Activated T-helper 1 cell treated with Interleukin-2 at 50 U/mL for 16 hours (primary cell): ENCODE measurements around the gene GNG12.

Source experiments
- DNase-seq: peaks from one replicate; pipeline ENCODE4 v3.0.0-alpha.2; 2020; ENCODE audit warnings: low read depth

GNG12 gene

GRCh38 chr1:67700692-67701410, 132.4 kb downstream of the GNG12 start:
- DNase-seq, result no peak

DNA sequence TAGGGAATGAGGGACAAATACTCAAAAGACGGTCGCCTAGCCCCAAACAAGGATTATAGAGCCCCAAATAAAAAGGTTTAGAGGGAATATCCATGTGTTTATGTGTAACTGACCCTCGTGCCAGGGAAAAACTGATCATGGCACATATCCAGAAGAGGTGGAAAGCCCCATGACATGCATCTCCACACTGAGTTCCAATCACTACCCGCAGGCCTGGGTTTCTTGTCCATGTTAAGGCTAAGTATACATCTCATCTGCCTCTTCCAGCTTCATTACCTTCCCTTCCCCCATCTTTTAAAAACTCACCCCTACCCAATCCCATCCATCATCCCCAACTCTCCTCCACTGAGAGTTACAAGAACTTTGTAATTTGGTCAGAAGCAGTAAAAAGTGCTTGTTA, 133.0 kb downstream of the GNG12 start:
- no peak for DNase-seq

DNA sequence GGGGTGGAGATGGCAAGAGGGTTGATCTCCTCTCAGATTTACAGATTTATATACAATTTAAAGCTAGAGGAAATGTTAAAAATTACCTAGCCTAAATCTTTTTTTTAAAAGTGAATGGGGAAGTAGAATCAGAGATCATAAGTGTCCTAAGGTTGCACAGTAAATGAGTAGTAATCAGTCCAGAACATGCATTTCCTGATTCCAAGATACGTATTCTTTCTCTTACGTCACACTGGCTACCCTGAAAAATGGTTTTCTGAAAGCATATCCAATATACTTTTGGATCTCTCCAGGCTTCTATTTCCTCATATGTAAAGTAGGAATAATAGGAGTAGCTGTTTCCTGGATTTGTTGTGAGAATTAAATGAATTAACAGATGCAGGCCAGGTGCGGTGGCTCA, 136.6 kb downstream of the GNG12 start:
- no peak for DNase-seq

- no peak for DNase-seq
These were observed 137.3 kb downstream of the GNG12 start for GRCh38 chr1:67695963-67696362.

DNA sequence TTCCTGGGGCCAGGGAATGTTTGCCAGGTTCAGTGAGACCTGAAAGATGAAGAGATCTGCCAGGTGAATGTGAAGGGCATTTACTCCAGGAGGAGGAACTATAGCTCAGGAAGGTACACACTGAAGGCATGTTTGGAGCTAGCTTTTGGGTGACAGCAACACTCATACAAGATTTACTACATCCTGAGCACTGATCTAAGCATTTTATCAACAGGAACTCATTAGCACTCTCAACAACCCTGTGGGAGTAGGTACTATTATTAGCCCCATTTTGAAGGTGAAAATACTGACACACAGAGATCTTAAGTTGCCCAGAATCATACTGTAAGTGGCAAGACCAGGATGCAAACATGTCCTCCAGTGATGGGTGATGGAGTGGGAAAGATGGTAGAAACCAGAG, 141.6 kb downstream of the GNG12 start:
- DNase-seq, result no peak

- no peak for DNase-seq
These were observed 142.9 kb downstream of the GNG12 start for GRCh38 chr1:67690411-67690810.

- no peak for DNase-seq
These were observed 143.3 kb downstream of the GNG12 start for GRCh38 chr1:67690018-67690363.

DNA sequence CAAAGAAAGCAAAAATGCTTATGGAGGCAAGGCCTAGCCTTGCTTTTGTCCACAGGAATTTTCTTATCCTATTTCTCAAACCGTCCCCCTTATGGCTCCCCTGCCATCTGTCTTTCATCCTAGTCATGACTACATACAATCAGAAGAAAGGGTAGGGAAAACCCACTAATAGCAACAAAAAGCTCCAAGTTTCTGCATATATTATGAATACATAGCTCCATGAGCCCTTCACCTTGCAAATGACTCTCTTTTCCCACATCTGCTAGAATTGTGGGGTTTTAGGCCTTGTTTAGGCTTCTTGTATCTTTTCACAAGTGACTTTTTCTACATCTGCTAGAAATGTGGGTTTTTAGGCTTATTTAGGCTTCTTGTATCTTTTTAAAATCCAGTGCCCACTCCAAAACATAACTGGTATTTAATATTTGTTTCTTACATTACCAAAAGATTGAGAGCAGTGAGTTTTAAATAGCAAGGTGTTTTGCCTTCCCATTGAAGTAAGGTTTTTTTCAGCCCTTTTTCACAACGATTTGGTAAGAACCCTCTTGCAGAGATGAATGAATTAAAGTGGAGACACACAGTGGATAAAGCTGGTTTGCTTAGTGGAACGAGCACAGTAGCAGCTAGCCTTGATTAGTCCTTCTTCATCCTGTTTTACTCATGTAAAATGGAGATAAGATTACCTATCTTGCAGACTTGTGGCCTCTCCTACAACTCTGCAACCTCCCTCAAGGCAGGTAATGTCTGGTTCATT, 143.8 kb downstream of the GNG12 start:
- no peak for DNase-seq

DNA sequence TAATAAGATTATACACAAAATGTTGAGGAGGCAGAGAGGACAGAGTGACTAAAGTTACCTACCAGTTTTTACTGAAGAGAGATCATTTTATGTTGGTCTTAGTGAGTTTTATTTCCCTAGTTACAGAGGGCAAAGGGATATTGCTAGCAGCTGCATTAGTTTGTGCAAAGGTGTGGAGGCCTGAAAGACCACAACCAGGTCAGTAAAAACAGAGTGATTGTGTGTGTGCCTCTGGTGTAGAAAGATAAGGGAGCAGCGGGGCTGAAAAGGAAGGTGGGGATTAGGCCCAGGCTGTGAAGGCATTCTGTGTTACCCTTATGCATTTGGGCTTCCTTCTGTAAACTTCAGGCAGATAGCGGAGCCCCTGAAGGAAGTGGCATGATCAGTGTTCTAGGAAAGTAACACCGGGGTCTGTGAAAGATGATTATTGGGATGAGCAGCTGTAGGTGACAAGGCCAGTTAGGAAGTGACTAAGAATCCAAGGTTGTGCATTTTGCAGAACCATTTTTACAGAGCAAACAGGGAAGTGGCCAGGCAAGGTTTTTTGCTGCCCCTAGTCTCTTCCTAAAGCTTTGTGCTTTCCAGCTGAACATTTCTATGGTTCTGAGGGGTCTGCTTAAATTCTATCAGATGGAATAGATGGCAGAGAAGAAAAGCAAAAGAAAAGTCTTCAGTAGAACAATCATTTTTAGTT, 144.6 kb downstream of the GNG12 start:
- no peak for DNase-seq

GRCh38 chr1:67687649-67688048, 145.6 kb downstream of the GNG12 start:
- DNase-seq, result no peak

GRCh38 chr1:67687198-67687545, 146.1 kb downstream of the GNG12 start:
- no peak for DNase-seq

GRCh38 chr1:67686267-67687197, 146.7 kb downstream of the GNG12 start:
- peak; percentile 31 for DNase-seq

DNA sequence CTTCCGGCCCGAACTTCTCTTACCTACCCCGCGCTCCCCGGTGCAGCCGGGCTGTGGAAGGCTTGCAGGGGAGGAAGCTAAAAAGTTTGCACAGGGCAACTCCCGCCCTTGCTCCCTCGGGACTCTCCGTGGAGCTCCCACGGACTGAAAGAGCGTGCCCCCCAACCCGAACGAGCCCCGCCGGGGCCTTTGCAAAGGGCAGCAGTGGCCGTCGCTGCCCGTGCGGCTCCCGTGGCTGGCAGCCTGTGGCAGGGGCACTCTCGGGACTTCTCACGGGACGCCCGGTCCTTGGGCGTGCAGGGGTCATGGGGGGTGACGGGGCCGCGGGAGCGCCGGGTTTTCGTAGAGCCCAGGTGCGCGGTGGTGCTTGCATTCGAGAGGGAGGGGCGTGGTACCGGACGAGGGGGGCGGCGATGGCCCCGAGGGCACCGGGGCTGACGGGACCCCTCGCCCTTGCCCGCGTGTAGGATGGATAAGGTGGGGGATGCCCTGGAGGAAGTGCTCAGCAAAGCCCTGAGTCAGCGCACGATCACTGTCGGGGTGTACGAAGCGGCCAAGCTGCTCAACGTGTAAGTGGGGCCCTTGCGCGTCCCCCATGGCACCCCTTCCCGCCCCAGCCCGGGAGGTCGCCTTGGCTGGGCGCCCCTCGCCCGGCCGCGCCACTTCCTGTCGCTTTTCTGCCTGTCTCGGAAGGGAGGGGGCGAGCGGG, 147.6 kb downstream of the GNG12 start:
- peak; percentile 49 for DNase-seq

GRCh38 chr1:67685067-67685557, 148.2 kb downstream of the GNG12 start, which contains the start of gene GADD45A:
TSS of gene GADD45A (plus strand) at chr1:67685201. CDS start at chr1:67685495, 294 bp downstream.
- DNase-seq, result peak; percentile 89

DNA sequence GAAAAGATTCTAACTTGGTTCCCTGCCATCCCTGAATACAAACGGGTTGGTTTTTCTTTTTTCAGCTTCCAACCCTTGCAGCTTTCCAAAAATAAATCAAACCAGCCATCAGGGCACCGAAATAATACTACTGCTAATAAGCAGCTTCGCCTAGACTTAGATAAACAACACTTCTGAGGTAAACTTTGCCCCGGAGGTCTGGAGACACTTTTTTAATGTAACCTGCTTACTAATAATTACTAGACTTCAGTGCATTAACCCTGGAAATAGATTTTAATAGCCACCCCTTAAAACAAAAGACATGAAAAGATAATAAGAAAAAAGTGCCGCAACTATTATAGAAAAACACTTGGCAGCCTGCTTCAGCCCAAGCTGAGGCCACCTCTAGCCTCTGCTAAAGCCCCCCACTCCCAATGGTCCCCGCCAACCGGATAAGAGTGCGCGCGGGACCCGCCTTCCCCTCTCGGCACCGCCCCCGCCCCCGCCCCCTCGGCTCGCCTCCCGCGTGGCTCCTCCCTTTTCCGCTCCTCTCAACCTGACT, 148.7 kb downstream of the GNG12 start:
- no peak for DNase-seq

- DNase-seq, result no peak
These were observed 149.3 kb downstream of the GNG12 start for GRCh38 chr1:67683766-67684525.

- no peak for DNase-seq
These were observed 150.0 kb downstream of the GNG12 start for GRCh38 chr1:67683316-67683715.

- DNase-seq, result no peak
These were observed 150.5 kb downstream of the GNG12 start for GRCh38 chr1:67682659-67683197.

- DNase-seq, result no peak
These were observed 152.8 kb downstream of the GNG12 start for GRCh38 chr1:67680486-67680885.

DNA sequence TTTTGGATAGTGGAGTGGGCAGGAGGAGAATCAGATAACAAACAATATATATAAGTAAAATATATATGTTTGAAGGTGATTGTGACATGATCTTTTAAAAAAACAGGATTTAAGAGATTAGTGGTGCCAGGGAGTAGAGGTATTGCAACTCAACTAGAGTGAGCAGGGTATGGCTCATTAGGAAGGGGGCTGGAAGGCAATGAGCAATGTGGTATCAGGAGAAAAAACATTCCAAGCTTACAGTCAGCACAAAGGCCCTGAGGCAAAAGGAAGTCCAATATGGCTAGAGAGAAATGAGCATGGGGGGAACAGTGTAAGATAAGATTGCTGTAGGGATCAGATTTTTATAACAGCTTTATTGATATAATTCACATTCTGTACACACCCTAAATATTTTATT, 153.6 kb downstream of the GNG12 start:
- DNase-seq, result no peak
